ENCODE results near the gene FAM117A.

- TF ChIP-seq POLR2AphosphoS5 (IDR thresholded peaks at IDR 0.05; ENCODE audit: borderline replicate concordance, low read depth, low read length) (no peak), EZH2 (IDR thresholded peaks at IDR 0.05) (no peak), FOXP2 (optimal IDR thresholded peaks at IDR 0.05; ENCODE audit: control extremely low read depth, extremely low read length, insufficient read depth) (no peak)
Observed at GRCh38 chr17:49730078-49730784, 33.7 kb downstream of the FAM117A start.

Measured in SK-N-MC (cell line).